GM12892 (cell line): ENCODE results near the gene ATP2C1.

Experiments used
- POLR2A ChIP-seq: IDR thresholded peaks from 2 replicates; pipeline ENCODE4 v1.6.1; 2011; ENCODE audit warnings: low read depth, low read length, control low read depth
- POLR2AphosphoS5 ChIP-seq: IDR thresholded peaks from 2 replicates; pipeline ENCODE4 v1.6.1; 2011; ENCODE audit warnings: low read depth, low read length, control low read depth
- TAF1 ChIP-seq: IDR thresholded peaks from 2 replicates; pipeline ENCODE4 v1.6.1; 2011; ENCODE audit warnings: low read depth, mild to moderate bottlenecking, control low read depth, low read length, borderline replicate concordance

DNA sequence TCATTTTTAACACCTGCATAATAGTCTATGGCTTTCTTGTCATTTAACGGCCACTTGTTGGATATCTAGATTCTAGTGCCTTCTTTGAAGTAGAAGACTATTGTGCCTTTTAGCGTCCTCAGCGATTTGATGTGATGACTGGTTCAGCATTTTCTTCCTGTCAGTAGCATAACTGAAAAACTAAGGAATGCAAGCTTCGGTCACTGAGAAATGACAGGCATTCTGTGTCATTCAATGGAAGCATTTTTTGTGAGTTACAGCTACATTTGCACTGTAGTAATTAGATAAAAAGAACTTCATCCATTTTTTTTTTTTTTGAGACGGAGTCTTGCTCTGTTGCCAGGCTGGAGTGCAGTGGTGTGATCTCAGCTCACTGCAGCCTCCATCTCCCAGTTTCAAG is 143.1 kb downstream of the ATP2C1 start:
- TF ChIP-seq POLR2AphosphoS5 (no peak), POLR2A (no peak), TAF1 (no peak)
